GM12878 (cell line): ENCODE measurements around the gene ABCB8. TPM values are rescaled to one million over a fixed set of nuclear protein-coding genes. Genes with fewer than 3 reads are reported as not detected.

Experiments used
- BACH1 ChIP-seq: fragments of 450-650 bp; IDR thresholded peaks from 2 replicates; pipeline ENCODE4 v1.6.1; 2017; ENCODE audit warnings: mild to moderate bottlenecking, borderline replicate concordance
- EGR1 ChIP-seq, 2 experiments: IDR thresholded peaks; 1 replicate in 1 of 2; 2 replicates in 1 of 2; pipeline ENCODE4 v1.6.1; 2011 to 2012; ENCODE audit warnings: low read depth in 2 of 2, low read length in 2 of 2, borderline replicate concordance in 1 of 2, mild to moderate bottlenecking in 1 of 2, moderate library complexity in 1 of 2
- ESRRA ChIP-seq: IDR thresholded peaks from 2 replicates; pipeline ENCODE4 v1.6.1; 2012; ENCODE audit warnings: mild to moderate bottlenecking, low read length, improper control_type of control experiment
- HCFC1 ChIP-seq: fragments of 150-350 bp; IDR thresholded peaks from 2 replicates; pipeline ENCODE4 v1.6.1; 2014; ENCODE audit warnings: low read length
- HDAC2 ChIP-seq: fragments of 200-600 bp; sonication (generic); IDR thresholded peaks from 2 replicates; pipeline ENCODE4 v1.6.1; 2017
- LARP7 ChIP-seq: fragments of 450-650 bp; IDR thresholded peaks from 2 replicates; pipeline ENCODE4 v1.6.1; 2017; ENCODE audit warnings: mild to moderate bottlenecking
- MTA3 ChIP-seq: IDR thresholded peaks from 2 replicates; pipeline ENCODE4 v1.6.1; 2012; ENCODE audit warnings: low read length, inconsistent platforms, borderline replicate concordance
- NFIC ChIP-seq: IDR thresholded peaks from 2 replicates; pipeline ENCODE4 v1.6.1; 2012; ENCODE audit warnings: low read depth, mild to moderate bottlenecking, inconsistent platforms, low read length, moderate library complexity
- PBX3 ChIP-seq: IDR thresholded peaks from 2 replicates; pipeline ENCODE4 v1.6.1; 2011; ENCODE audit warnings: mild to moderate bottlenecking, low read depth, low read length, moderate library complexity; ENCODE audit not compliant: insufficient replicate concordance
- RAD51 ChIP-seq: fragments of 450-650 bp; IDR thresholded peaks from 2 replicates; pipeline ENCODE4 v1.6.1; 2016; ENCODE audit warnings: moderate library complexity, mild to moderate bottlenecking, inconsistent platforms
- SMAD5 ChIP-seq: IDR thresholded peaks from 2 replicates; pipeline ENCODE4 v1.6.1; 2016; ENCODE audit warnings: antibody characterized with exemption, low read depth
- SREBF2 ChIP-seq: IDR thresholded peaks from 2 replicates; pipeline ENCODE4 v1.6.1; 2012; ENCODE audit warnings: mild to moderate bottlenecking, low read length
- SRF ChIP-seq, 2 experiments: IDR thresholded peaks; 2 replicates each; pipeline ENCODE4 v1.6.1; 2011; ENCODE audit warnings: low read depth in 2 of 2, low read length in 2 of 2, mild to moderate bottlenecking in 1 of 2, moderate library complexity in 1 of 2
- TBL1XR1 ChIP-seq: IDR thresholded peaks from 2 replicates; pipeline ENCODE4 v1.6.1; 2012; ENCODE audit warnings: low read depth, low read length, improper control_type of control experiment
- ZBED1 ChIP-seq: IDR thresholded peaks from 2 replicates; pipeline ENCODE4 v1.6.1; 2016; ENCODE audit warnings: borderline replicate concordance
- ZBTB40 ChIP-seq: fragments of 450-650 bp; IDR thresholded peaks from 2 replicates; pipeline ENCODE4 v1.6.1; 2016; ENCODE audit warnings: mild to moderate bottlenecking, moderate library complexity, borderline replicate concordance
- ZNF24 ChIP-seq: fragments of 450-650 bp; IDR thresholded peaks from 2 replicates; pipeline ENCODE4 v1.6.1; 2017; ENCODE audit warnings: antibody characterized with exemption, mild to moderate bottlenecking
- ZSCAN29 ChIP-seq: fragments of 450-650 bp; IDR thresholded peaks from 2 replicates; pipeline ENCODE4 v1.6.1; 2017; ENCODE audit warnings: mild to moderate bottlenecking, moderate library complexity
- polyA plus RNA-seq, 11 experiments: library from polyadenylated mRNA; depleted of rRNA in 4 of 11; unstranded in 6 of 11; stranded (reverse) in 5 of 11; fragments of >200 nt; fragmentation: Nextera tagmentation in 4 of 11; fragmentation: Illumina TruSeq in 1 of 11; extraction: Ambion mirVana in 4 of 11; extraction: Trizol in 1 of 11; gene quantifications; 1 replicate in 1 of 11; 2 replicates in 10 of 11; pipeline versions ENCODE4 v1.2.1 to v1.2.3, GENCODE V29; 2011 to 2016; ENCODE audit warnings: inconsistent platforms in 2 of 11, missing spikeins in 2 of 11, low read depth in 1 of 11
- total RNA-seq, 4 experiments: library from RNA; depleted of rRNA in 3 of 4; stranded (reverse); fragments of >200 nt in 3 of 4; fragmentation: Illumina TruSeq in 1 of 4; extraction: Trizol in 1 of 4; gene quantifications; 2 replicates each; pipeline versions ENCODE4 v1.2.1 to v1.2.3, GENCODE V29; 2013 to 2021
- TF ChIP-seq, protein P1 (sequence below): IDR thresholded peaks from 2 replicates; pipeline ENCODE4 v1.6.1; 2011; ENCODE audit warnings: borderline replicate concordance, low read depth, mild to moderate bottlenecking, moderate library complexity, mixed read lengths, low read length; ENCODE audit not compliant: insufficient read depth; ENCODE audit errors: extremely low read length
- TF ChIP-seq, protein P2 (sequence below): IDR thresholded peaks from 2 replicates; pipeline ENCODE4 v1.6.1; 2011; ENCODE audit warnings: low read depth, low read length, improper control_type of control experiment, borderline replicate concordance
- TF ChIP-seq, protein P3 (sequence below): fragments of 450-650 bp; IDR thresholded peaks from 2 replicates; pipeline ENCODE4 v1.6.1; 2017; ENCODE audit warnings: mild to moderate bottlenecking

The ABCB8 gene
- total and polyA plus RNA-seq, 10 of the 15 experiments (the other 5 are each of a cell fraction or from before 2014, with no cell fraction given), result 0.77 to 34.8 (median 18.9) TPM

DNA sequence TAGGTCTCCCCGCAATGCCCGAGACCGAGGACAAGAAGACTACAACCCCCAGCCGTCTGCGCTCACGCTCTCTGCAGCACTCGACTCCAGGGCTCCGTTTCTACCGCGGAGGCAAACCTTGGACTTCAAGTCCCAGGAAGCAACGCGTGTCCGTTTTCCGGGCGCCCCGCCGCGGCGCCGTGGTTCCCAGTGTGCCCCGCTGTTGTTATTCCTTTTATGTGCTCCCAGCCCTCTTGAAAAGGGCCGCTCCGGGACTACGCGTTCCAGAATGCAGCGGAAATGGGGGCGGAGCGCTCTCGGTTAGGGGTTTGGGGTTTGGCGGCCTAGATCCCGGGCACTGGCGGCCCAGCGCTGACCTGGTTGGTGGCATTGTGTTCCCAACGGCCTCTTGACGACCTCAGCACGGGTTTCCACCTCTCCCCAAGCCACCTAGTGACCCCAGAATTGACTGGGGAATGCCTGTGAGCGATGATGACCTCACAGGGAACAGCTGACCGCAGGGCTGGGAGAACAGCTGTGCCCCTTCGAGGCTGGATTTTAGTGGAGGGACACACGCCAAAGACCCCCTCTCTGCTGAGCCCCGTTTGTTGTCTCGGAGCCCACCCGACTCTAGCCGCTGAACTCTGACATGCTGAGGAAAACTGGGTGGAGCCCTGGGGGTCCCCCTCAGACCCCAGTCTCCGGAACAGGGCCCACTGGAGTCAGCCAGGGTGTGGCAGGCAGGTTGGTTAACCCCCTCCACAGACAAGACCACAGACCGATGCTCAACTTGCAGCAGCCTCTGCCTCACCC is 29.9 kb downstream of the ABCB8 start (continued):
- TF ChIP-seq PBX3, result no peak
- no peak for TF ChIP-seq EGR1 (IDR thresholded peaks at IDR 0.05; ENCODE audit: borderline replicate concordance in 1 of 2, low read depth in 2 of 2, low read length in 2 of 2)
- TF ChIP-seq ESRRA, result no peak
- TF ChIP-seq SMAD5, result no peak
- TF ChIP-seq RAD51, result no peak
- TF ChIP-seq HDAC2, result no peak
- TF ChIP-seq SREBF2, result no peak
- TF ChIP-seq, protein P1, sequence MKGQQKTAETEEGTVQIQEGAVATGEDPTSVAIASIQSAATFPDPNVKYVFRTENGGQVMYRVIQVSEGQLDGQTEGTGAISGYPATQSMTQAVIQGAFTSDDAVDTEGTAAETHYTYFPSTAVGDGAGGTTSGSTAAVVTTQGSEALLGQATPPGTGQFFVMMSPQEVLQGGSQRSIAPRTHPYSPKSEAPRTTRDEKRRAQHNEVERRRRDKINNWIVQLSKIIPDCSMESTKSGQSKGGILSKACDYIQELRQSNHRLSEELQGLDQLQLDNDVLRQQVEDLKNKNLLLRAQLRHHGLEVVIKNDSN, result no peak
- TF ChIP-seq, protein P2, sequence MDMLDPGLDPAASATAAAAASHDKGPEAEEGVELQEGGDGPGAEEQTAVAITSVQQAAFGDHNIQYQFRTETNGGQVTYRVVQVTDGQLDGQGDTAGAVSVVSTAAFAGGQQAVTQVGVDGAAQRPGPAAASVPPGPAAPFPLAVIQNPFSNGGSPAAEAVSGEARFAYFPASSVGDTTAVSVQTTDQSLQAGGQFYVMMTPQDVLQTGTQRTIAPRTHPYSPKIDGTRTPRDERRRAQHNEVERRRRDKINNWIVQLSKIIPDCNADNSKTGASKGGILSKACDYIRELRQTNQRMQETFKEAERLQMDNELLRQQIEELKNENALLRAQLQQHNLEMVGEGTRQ, result no peak
- TF ChIP-seq LARP7, result no peak
- TF ChIP-seq, protein P3, sequence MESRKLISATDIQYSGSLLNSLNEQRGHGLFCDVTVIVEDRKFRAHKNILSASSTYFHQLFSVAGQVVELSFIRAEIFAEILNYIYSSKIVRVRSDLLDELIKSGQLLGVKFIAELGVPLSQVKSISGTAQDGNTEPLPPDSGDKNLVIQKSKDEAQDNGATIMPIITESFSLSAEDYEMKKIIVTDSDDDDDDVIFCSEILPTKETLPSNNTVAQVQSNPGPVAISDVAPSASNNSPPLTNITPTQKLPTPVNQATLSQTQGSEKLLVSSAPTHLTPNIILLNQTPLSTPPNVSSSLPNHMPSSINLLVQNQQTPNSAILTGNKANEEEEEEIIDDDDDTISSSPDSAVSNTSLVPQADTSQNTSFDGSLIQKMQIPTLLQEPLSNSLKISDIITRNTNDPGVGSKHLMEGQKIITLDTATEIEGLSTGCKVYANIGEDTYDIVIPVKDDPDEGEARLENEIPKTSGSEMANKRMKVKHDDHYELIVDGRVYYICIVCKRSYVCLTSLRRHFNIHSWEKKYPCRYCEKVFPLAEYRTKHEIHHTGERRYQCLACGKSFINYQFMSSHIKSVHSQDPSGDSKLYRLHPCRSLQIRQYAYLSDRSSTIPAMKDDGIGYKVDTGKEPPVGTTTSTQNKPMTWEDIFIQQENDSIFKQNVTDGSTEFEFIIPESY, result no peak
- peak; percentile 61; the same call in 1 of the 2 replicates for TF ChIP-seq BACH1
- TF ChIP-seq ZBTB40, result peak; percentile 90
- TF ChIP-seq TBL1XR1, result no peak
- TF ChIP-seq HCFC1, result peak; percentile 99
- TF ChIP-seq ZSCAN29, result no peak
- TF ChIP-seq MTA3, result no peak
- TF ChIP-seq SRF (IDR thresholded peaks at IDR 0.05; ENCODE audit: low read depth in 2 of 2, low read length in 2 of 2), result no peak; a peak in 1 of 4 replicates
- no peak for TF ChIP-seq ZBED1
- TF ChIP-seq NFIC, result no peak
- TF ChIP-seq ZNF24, result no peak
